GM12801 (cell line): ENCODE measurements around the gene TAS2R30.

Experiments used
- TF ChIP-seq, protein P1 (sequence below): IDR thresholded peaks from one replicate; pipeline ENCODE4 v1.5.1; 2011; ENCODE audit warnings: control low read depth; ENCODE audit not compliant: insufficient read length; ENCODE audit errors: extremely low read depth

TAS2R30 gene

DNA sequence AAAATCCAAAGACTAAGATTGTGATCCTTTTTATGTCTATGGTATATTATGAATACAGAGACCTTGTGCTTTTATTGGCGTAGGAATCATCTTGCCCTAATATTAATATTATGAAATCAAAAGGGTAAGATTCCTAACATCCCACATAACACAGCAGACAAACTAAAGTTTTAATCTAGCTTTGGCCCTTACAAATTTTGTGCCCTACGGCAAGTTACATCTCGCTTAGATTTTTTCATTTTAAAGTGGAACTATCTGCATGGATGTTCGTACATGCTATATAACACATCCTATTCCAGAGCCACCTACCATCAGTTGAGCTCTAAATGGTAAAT, 36.3 kb upstream of the TAS2R30 start:
- TF ChIP-seq, protein P1, sequence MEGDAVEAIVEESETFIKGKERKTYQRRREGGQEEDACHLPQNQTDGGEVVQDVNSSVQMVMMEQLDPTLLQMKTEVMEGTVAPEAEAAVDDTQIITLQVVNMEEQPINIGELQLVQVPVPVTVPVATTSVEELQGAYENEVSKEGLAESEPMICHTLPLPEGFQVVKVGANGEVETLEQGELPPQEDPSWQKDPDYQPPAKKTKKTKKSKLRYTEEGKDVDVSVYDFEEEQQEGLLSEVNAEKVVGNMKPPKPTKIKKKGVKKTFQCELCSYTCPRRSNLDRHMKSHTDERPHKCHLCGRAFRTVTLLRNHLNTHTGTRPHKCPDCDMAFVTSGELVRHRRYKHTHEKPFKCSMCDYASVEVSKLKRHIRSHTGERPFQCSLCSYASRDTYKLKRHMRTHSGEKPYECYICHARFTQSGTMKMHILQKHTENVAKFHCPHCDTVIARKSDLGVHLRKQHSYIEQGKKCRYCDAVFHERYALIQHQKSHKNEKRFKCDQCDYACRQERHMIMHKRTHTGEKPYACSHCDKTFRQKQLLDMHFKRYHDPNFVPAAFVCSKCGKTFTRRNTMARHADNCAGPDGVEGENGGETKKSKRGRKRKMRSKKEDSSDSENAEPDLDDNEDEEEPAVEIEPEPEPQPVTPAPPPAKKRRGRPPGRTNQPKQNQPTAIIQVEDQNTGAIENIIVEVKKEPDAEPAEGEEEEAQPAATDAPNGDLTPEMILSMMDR = no peak

DNA sequence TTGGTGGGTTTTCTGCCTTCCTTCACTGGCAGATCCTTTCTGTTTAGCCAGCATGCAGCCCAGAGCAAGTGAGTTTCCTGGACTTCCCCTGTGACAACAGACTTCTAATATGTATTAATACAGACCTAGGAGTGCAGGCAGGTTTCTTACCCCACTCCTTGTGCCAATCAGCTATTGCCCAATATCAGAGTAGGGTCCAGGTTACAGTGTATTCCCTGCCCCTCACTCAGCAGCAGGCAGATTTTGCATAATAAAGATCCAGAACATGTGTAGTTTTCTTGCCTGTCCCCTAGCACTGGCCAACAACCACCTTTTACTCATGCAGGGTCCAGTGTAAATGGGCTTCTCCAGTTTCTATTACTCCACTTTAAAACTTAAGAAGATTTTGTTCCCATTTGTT, 31.9 kb upstream of the TAS2R30 start:
- TF ChIP-seq, protein P1 = no peak

DNA sequence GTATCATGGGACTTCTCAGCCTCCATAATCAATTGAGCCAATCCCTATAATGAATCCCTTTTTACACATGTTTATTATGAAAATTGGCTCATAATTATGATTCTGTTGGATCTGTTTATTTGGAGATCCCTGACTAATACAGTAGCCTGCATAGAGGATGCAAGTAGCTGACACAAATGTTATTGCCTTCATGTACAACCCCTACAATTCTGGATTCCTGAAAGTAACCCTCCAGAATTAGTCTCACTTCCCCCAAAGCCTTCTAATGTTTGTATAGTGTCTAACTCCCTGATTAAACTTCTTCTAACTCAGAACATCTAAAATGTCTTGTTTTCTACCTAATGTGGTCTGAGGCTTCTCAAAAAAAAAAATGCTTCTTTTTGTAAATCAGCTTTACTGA, 29.9 kb upstream of the TAS2R30 start:
- TF ChIP-seq, protein P1 = no peak

DNA sequence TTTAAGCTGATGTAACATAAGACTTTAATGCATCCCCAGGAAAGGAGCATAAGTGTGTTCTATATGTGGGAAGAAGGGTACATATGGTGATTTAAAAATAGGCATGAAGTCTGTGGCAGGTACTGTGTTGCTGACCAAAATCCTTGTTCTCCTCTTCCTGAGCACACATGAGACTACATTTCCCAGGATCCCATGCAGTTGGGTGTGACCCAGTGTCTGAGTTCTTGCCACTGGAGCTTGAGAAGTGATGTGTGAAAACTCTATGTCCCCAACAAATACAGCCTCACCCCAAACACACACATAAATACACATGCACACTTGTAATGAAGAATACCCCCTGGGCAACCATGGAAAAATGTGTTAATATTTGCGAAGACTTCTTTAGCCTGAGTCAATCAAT, 28.1 kb upstream of the TAS2R30 start:
- TF ChIP-seq, protein P1 = no peak

DNA sequence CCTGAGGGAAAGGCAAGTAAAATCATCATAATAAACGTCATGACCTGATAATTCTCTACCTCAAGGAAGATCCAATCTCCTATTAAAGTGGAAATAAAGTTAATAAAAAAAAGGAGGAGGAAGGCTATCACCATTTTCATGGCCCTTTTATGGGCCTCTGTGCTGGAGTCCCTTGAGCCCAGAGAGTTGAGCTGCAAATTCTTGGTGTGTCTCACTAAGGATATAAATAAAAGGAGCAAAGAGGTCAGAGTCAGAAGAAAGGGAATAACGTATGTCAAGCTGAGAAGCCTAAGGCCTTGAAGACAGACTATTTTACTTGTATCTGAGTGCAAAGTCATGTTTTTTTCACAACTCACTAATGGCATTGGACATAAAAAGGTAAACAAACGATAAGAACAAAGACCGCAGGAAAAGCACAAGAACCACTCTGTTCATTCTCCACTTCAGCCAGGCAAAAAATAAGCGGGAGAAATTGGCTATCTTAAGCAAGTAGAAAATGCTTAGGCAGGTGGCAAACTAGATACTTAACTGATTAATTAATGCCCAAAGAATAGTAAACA, 24.5 kb upstream of the TAS2R30 start:
- TF ChIP-seq, protein P1 = no peak

DNA sequence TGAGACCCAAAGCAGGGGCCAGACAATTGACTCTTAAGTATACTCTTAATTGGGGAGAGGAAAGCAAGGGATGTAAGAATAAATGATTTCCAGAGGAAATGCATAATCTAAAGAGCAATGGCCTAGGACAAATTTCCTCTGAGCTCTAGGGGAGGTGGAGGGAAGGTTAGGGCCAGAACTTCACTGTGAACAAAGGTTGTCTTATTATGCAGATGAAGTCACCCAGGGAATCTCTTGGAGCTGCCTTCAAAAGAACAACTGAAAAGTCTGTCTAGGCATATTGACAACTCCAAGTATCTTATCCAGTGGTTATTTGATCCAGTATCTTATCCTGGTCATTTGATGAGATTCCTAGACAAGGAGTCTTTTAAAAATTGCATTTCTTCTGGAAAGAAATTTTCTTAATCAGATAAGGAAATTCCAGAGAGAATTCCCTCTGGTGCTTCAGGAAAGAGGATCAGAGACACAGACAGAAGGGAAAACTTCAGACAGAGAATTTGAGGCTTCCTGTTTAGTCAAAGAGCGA, 20.0 kb upstream of the TAS2R30 start:
- TF ChIP-seq, protein P1 = no peak

DNA sequence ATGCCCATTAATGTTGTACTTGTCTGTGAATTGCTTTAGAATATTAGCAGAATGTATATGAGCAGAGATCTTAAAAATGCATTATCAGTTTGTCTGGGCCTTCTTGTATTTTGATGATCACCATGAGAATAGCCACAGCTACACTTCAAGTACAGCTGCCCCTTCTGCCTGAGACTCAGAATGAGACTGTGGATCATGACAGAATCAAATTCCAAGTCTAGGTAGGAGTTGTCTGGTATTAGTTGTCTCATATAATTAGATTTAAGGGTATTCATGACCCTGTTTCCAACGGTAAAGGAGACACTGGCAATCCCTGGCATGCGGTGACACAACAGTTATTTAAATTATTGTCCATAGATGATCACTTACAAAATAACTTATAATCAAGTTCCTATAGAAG, 18.3 kb upstream of the TAS2R30 start:
- TF ChIP-seq, protein P1 = no peak
